Transverse colon (tissue), 4 donors: ENCODE results near the gene SPRR3. TPM values are rescaled to one million over a fixed set of nuclear protein-coding genes. Genes with fewer than 3 reads are reported as not detected.

Source experiments
- DNase-seq: peaks from one replicate; pipeline ENCODE4 v3.0.0-alpha.2; 2019
- H3K27ac ChIP-seq, 4 donors: fragments of 200-600 bp; sonication (generic); 2 replicates each; pipeline ENCODE4 v1.5.1; 2016 to 2018; ENCODE audit warnings: inconsistent platforms in 4 of 4
- H3K27me3 ChIP-seq: fragments of 200-600 bp; sonication (generic); 2 replicates; pipeline ENCODE4 v1.5.1; 2017; ENCODE audit warnings: inconsistent platforms
- H3K36me3 ChIP-seq, 4 donors: fragments of 200-600 bp; sonication (generic); 2 replicates each; pipeline ENCODE4 v1.5.1; 2017 to 2019; ENCODE audit warnings: inconsistent platforms in 4 of 4
- H3K4me1 ChIP-seq, 4 donors: fragments of 200-600 bp; sonication (generic); 2 replicates each; pipeline ENCODE4 v1.5.1; 2017 to 2020; ENCODE audit warnings: inconsistent platforms in 4 of 4
- H3K4me3 ChIP-seq, 4 donors: fragments of 200-600 bp; sonication (generic); 1 replicate in 1 of 4; 2 replicates in 3 of 4; pipeline versions ENCODE4 v1.5.1 to v1.6.1; 2017 to 2019; ENCODE audit warnings: inconsistent platforms in 4 of 4
- H3K9me3 ChIP-seq, 2 donors: fragments of 200-600 bp; sonication (generic); 2 replicates each; pipeline ENCODE4 v1.5.1; 2017 to 2019; ENCODE audit warnings: inconsistent platforms in 2 of 2
- CTCF ChIP-seq, 5 experiments: fragments of 200-600 bp in 3 of 5; fragments of 450-650 bp in 2 of 5; sonication (generic) in 3 of 5; IDR thresholded peaks; 1 replicate in 2 of 5; 2 replicates in 3 of 5; pipeline ENCODE4 v1.5.1; 2016 to 2017; ENCODE audit warnings: antibody characterized with exemption in 5 of 5, inconsistent platforms in 3 of 5, mild to moderate bottlenecking in 2 of 5, moderate library complexity in 1 of 5
- EP300 ChIP-seq: sonication (generic); formaldehyde crosslinking; IDR thresholded peaks from one replicate; pipeline ENCODE4 v1.6.1; 2017; ENCODE audit warnings: antibody characterized with exemption, low read depth
- POLR2A ChIP-seq: fragments of 450-650 bp; IDR thresholded peaks from one replicate; pipeline ENCODE4 v1.6.1; 2016; ENCODE audit warnings: antibody characterized with exemption, mild to moderate bottlenecking, moderate library complexity
- POLR2AphosphoS5 ChIP-seq, 3 donors: sonication (generic); formaldehyde crosslinking; IDR thresholded peaks; one replicate each; pipeline ENCODE4 v1.6.1; 2016; ENCODE audit warnings: antibody characterized with exemption in 3 of 3
- WGBS, 2 donors: methylation state at CpG; one replicate each; pipeline ENCODE4 v1.1.5; 2018; ENCODE audit warnings: low coverage in 1 of 2; 5-methylcytosine and 5-hydroxymethylcytosine counted together
- in situ Hi-C, 4 donors: fragments of 200-750 bp; cut with MboI; loops; one replicate each; pipeline versions ENCODE4 v1.15.0 to v1.15.1; 2017; ENCODE audit warnings: low sequenced_read_pairs in 3 of 4, low pct_ligation_motif_present in 1 of 4, low pct_unique_long_range_greater_than_20kb in 1 of 4
- intact Hi-C: fragments of 100-400 bp; cut with DNase I; formaldehyde crosslinking; loops from one replicate; pipeline ENCODE4 v1.15.1; 2023; ENCODE audit warnings: low total_unique reads
- total RNA-seq, 4 donors: library from RNA; depleted of rRNA; stranded (reverse); fragments of >200 nt; gene quantifications; one replicate each; pipeline ENCODE4 v1.1.0, GENCODE V29; 2016

SPRR3 gene
- total RNA-seq, 4 donors from 2014 or later, result not detected

GRCh38 chr1:153025797-153026196, 24.2 kb downstream of the SPRR3 start:
- no peak overlapping the region for H3K4me3 ChIP-seq
- DNase-seq, result no peak
- H3K27me3 ChIP-seq, result no peaks in the 10 kb centered on the region
- H3K27ac ChIP-seq, result no peak overlapping the region
- no peak for TF ChIP-seq POLR2AphosphoS5 (IDR thresholded peaks at IDR 0.05)
- TF ChIP-seq CTCF (IDR thresholded peaks at IDR 0.05), result no peak
- TF ChIP-seq EP300, result no peak
- TF ChIP-seq POLR2A, result no peak
- no peaks in the 10 kb centered on the region for H3K36me3 ChIP-seq
- H3K4me1 ChIP-seq, result no peaks in the 10 kb centered on the region
- intact Hi-C loops (no loop called here), in situ Hi-C loops (no loop called here)
- no peaks in the 10 kb centered on the region for H3K9me3 ChIP-seq
- 71% methylated on average over 1 of the region's 1 CpG for WGBS, 2 donors

- in situ Hi-C loops (no loop called here), intact Hi-C loops (no loop called here)
- 71 to 78% methylated on average over 1 of the region's 1 CpG for WGBS, 2 donors
- DNase-seq, result no peak
- no peaks in the 10 kb centered on the region for H3K4me1 ChIP-seq
- H3K9me3 ChIP-seq, result no peaks in the 10 kb centered on the region
- no peak for TF ChIP-seq EP300
- TF ChIP-seq CTCF (IDR thresholded peaks at IDR 0.05), result no peak
- no peak for TF ChIP-seq POLR2AphosphoS5 (IDR thresholded peaks at IDR 0.05)
- TF ChIP-seq POLR2A, result no peak
- no peaks in the 10 kb centered on the region for H3K27me3 ChIP-seq
- H3K27ac ChIP-seq, result no peak overlapping the region
- H3K4me3 ChIP-seq, result no peak overlapping the region
- no peaks in the 10 kb centered on the region for H3K36me3 ChIP-seq
Observed at GRCh38 chr1:153028766-153029165, 27.2 kb downstream of the SPRR3 start.

- Histone ChIP-seq H3K4me3 (no peak within 1 kb of the TSS), H3K27ac (no peak within 1 kb of the TSS), H3K9me3 (no peaks in the 10 kb centered on the region), H3K4me1 (no peaks in the 10 kb centered on the region), H3K36me3 (no peaks in the 10 kb centered on the region), H3K27me3 (no peaks in the 10 kb centered on the region)
- TF ChIP-seq EP300 (no peak), POLR2AphosphoS5 (IDR thresholded peaks at IDR 0.05) (no peak), POLR2A (no peak), CTCF (IDR thresholded peaks at IDR 0.05) (no peak)
- in situ Hi-C loops (no loop called here), intact Hi-C loops (no loop called here)
- no peak for DNase-seq
Observed at GRCh38 chr1:153030895-153031294, 29.3 kb downstream of the SPRR3 start, which contains the start of gene SPRR1B. Gene SPRR1B, plus strand, starts transcription at chr1:153031203. Its CDS starts 1,143 bp downstream, at chr1:153032346.

GRCh38 chr1:153032073-153032472, 30.5 kb downstream of the SPRR3 start:
- no peak overlapping the region for H3K27ac ChIP-seq
- DNase-seq, result no peak
- no peaks in the 10 kb centered on the region for H3K9me3 ChIP-seq
- H3K36me3 ChIP-seq, result no peaks in the 10 kb centered on the region
- intact Hi-C loops, result no loop called here
- H3K4me3 ChIP-seq, result no peak overlapping the region
- no peaks in the 10 kb centered on the region for H3K27me3 ChIP-seq
- TF ChIP-seq POLR2AphosphoS5 (IDR thresholded peaks at IDR 0.05), result no peak
- no peak for TF ChIP-seq CTCF (IDR thresholded peaks at IDR 0.05)
- no peak for TF ChIP-seq POLR2A
- no peak for TF ChIP-seq EP300
- H3K4me1 ChIP-seq, result no peaks in the 10 kb centered on the region
- in situ Hi-C loops, result no loop called here
